IMR-90 (cell line): ENCODE data around the gene CARD19. TPM values are rescaled to one million over a fixed set of nuclear protein-coding genes. Genes with fewer than 3 reads are reported as not detected.

Source experiments
- polyA plus RNA-seq, 3 experiments: library from polyadenylated mRNA; depleted of rRNA; stranded (reverse); fragments of >200 nt; gene quantifications; 2 replicates each; pipeline ENCODE4 v1.2.3, GENCODE V29; 2012; ENCODE audit warnings: low replicate concordance in 1 of 3
- total RNA-seq: library from RNA; depleted of rRNA; stranded (reverse); fragments of >200 nt; gene quantifications from 2 replicates; pipeline ENCODE4 v1.2.3, GENCODE V29; 2012; rRNA removed

The CARD19 gene
- total and polyA plus RNA-seq, 2 of the 4 experiments (the other 2 are of a cell fraction): 17.4 to 111 TPM

Other genes starting within 250 kb of the CARD19 start
- gene ZNF484, start 218.2 kb upstream of the CARD19 start, total RNA-seq: 11.8 and 14.7 TPM in 2 replicates
- gene ZNF484, start 218.2 kb upstream of the CARD19 start, polyA plus RNA-seq (2012; rRNA removed): 1.0 and 1.4 TPM in 2 replicates
- not detected in 2 replicates for gene FGD3, start 148.7 kb upstream of the CARD19 start, total RNA-seq
- not detected in 2 replicates for gene FGD3, start 148.7 kb upstream of the CARD19 start, polyA plus RNA-seq (2012; rRNA removed)
- gene SUSD3, start 37.5 kb upstream of the CARD19 start, total RNA-seq: 0.28 and 0.54 TPM in 2 replicates
- 1.0 and 1.5 TPM in 2 replicates for gene SUSD3, start 37.5 kb upstream of the CARD19 start, polyA plus RNA-seq (2012; rRNA removed)
- 21.9 and 24.7 TPM in 2 replicates for gene NINJ1, start 38.0 kb downstream of the CARD19 start, total RNA-seq
- gene NINJ1, start 38.0 kb downstream of the CARD19 start, polyA plus RNA-seq (2012; rRNA removed): 38.1 and 38.8 TPM in 2 replicates
- gene WNK2, start 87.9 kb downstream of the CARD19 start, total RNA-seq: not detected in 2 replicates
- gene WNK2, start 87.9 kb downstream of the CARD19 start, polyA plus RNA-seq (2012; rRNA removed): not detected in 2 replicates